Stimulated activated CD4-positive, alpha-beta T cell treated with anti-CD3 and anti-CD28 coated beads, Interleukin-15, amount 100 ng/mL, for 48 hours (primary cell): Measurements from ENCODE around the gene OR2A25.
"Not testable (repeated sequence)": the region's sequence is repeated elsewhere in the genome, so short reads cannot be mapped to it uniquely, and the experiment has no call there.

Experiments used
- DNase-seq, 2 donors: peaks; one replicate each; pipeline ENCODE4 v3.0.0-alpha.2; 2020; ENCODE audit warnings: low read depth in 2 of 2

The OR2A25 gene, protein sequence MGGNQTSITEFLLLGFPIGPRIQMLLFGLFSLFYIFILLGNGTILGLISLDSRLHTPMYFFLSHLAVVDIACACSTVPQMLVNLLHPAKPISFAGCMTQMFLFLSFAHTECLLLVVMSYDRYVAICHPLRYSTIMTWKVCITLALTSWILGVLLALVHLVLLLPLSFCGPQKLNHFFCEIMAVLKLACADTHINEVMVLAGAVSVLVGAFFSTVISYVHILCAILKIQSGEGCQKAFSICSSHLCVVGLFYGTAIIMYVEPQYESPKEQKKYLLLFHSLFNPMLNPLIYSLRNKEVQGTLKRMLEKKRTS

DNA sequence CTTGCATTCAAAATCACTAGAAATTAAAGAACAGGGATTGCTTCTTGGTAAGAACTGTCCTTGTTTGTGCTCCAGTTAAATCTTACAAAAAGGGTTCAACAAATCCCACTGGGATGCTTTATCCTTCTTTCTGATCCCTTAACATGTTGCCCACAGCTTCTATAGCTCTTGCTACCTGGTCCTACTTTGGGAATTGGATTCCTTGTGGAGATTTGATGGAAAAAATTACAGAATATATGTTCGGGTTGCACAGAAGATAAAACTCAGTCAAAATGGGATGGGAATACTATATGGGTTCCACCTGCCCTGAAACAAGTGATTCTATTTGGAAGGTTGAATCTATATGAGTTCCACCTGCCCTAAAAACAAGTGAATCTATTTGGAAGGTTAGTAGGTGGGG lies at the start of gene OR2A25:
OR2A25 (plus strand) TSS at position 301 of the 400 bp plus-strand sequence. CDS start 4,409 bp downstream, outside the sequence.
- DNase-seq = no peak

DNA sequence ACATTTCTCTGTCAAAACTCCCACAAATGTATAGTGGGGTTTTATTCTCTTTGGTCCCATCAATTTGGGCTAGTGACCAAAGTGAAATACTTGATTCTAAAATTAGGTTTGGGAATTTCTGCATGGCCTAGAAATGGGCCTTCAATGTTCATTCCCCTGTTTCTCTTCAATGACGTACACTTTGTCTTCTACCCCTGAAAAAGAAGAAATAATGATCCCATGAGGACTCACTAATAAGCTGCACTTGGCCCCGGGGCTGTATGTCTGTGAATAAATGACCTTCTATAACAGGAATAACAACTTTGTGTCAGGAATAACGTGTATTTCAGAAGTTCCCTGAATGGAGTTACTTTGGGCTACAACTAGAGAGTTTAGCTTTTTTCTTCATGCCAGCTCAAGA lies 49.3 kb upstream of the OR2A25 start:
- no peak for DNase-seq

DNA sequence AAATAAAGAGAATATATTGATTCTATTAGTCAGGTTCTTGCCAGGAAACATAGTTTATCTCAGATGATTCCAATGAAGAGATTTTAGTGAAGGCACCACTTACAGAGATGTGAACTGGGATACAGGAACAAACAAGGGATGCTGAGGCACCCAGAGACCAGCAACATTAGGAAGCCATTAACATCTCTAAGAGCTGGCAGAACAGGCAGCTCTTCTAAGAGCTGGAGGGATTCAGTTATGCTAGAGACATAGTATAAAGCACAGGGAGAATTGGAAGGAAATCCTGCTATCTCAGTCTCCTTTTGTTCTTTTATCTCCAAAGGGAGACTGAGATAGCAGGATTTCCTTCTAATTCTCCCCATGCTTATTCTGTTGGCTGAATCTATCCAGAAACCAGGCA lies 47.4 kb upstream of the OR2A25 start:
- DNase-seq = no peak

DNA sequence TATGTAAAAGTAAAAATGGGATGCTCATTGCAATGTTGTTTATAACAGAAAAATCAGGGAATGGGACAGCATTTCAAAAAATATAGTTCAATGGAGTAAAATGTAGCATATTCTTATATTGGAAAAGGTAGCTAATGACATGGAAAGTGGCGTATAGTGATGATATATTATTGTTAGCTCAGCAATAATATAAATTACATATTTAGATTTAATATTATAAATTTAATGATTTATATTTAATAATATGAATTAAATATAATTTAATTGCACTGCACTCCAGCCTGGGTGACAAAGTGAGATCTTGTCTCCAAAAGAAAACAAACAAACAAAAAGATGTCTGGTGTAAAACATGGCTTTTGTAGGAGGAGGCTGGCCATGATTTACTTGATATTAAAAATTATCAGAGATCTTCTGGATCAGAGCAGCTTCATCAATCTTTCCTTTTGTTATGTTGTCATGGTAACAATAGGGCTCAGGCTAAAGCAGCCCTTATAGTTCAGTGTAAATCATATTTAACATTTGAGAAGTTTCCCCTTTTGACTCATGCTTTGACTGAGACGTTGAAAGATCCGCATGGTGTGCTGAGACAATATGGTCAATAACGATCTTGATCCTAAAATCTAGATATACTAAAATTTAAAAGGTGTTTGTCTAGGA lies 46.3 kb upstream of the OR2A25 start:
- no peak for DNase-seq

DNA sequence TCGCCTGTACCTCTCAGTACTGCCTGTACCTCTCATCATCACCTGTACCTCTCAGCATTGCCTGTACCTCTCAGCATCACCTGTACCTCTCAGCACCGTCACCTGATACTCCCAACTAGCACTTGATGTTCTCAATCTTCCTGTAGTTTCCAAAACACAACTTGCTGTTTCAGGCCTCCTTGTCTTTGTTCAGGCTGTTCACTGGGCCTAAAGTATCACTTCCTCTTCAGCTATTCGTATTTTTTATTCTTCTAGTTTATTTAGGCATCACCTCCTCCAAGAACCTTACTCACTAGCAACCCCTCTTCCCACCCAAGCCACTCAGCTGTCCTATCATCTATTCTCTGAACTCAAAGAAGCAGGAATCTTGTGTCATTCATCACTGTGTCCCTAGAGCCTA lies 45.4 kb upstream of the OR2A25 start:
- DNase-seq = no peak

DNA sequence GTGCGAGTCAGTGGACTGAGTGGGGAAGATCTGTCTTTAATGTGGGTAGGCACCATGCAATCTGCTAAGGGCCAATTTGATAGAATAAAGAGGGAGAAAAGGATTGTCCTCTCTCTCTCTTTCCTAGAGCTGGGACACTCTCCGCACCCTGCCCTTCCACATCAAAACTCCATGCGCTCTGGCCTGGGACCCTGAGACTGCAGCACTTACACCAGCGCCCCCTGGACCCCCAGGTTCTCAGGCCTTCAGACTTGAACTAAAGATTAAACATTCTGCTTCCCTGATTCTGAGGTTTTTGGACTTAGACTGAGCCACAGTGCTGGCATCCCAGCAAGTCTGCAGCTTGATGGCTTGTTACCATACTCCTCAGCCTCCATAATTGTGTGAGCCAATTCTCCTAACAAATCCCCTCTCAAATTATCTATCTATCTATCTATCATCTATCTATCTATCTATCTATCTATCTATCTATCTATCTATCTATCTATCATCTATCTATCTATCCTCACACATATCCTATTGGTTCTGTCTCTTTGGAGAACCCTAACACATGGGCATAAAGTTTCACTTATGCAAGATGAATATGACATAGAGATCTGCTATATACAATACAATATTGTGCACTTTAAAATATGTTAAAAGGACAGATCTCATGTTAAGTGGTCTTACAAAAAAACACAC lies 43.3 kb upstream of the OR2A25 start:
- no peak for DNase-seq

DNA sequence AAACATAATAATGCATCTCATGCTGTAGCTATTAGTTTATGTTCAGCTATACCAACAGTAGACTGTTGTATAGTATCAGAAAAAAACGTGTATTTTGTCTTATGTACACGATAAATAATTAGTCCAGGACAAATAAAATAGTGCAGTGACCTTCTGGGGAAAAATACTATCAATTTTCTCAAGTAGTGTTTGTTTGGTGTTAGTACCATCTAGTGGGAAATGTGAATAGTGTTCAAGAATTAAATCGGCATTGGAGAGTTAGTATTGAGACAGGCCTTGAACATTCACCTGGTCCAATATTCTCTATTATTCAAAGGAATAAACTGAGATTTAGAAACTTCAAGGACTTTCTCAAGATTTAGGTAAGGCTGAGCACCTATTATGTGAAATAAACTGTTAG lies 42.5 kb upstream of the OR2A25 start:
- DNase-seq = no peak

DNA sequence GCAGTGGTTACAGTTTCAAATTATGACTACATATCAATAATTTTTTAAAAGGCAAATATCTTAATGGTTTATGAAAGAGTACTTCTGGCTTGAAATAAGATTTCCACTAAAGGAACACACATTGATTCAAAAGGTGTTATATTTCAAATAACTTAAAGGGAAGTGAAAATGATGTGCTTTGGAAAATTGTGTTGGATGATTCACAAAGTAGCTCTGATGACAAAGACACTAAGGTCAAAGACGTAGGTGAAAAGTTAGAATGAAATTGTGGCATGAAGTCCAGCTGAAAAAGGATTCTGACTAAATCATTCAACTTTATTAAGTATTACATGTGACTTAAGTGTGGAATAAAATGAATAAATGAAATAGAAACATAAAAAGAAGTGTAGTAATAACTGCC lies 41.6 kb upstream of the OR2A25 start:
- DNase-seq = no peak

DNA sequence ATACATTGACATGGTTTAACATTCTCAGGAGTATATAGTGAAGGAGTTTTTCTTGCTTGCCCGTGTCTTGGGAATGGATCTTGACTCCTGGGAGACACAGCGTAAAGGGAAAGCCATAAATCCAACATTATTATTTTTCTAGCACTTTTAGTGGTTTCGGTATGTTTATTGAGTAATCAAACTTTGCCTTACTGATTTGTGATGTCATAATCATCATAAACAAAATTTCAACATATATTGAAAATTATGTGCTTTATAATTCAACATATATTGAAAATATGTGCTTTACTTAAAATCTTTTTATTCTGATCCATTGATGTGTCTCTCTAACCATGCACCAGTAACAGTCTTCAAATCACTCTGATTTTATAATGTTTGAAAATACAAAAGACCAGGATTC lies 41.1 kb upstream of the OR2A25 start:
- DNase-seq = no peak

DNA sequence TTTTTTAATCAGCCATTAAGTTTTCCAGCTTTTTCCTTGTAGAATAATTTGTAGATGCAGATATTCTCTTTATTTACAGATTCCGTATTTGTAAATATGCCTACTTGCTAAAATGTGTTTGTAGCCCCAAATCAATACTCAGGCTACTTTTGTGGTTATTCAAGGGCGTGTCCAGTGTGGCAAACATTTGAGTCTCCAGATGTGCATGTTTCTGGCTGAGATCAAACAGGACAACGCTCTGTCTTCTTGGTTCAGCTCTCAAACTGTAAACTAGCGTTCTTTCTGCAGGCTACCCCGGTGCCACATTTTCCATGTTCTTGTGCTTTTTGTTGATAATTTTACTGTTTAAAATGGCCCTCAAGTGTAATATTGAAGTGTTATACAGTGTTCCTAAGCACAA lies 37.1 kb upstream of the OR2A25 start:
- DNase-seq = no peak

DNA sequence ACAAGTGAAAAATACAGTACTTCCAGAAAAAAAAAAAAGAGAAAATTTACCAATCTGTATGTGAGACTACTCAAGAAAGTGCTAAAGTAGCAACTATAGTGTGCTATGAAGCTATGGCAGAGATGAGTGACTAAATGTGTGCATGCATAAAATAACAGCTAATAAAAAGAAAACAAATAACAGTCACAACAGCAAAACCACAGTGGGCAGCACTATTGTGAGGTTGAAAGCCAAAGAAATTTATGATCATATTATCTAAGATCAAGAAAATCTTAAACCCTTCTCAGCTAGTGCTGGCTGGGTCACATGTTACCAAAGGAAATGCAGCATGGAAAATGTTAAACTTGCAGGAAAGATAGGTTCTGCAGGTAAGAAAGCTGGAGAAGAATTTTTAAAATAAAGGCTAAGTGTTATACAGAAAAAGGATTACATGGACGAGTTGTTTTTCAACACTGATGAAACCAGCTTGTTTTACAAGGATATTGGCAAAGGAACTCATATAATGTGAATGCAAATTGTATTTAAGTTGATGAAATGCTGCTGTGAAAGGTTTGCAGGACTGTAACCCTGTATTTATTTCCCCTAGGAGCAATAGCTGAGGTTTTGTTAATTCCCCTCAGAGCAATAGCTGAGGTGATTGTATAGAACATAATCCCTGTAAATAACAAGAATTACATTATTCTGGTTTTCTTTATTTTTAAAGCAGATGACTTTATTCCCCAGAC lies 36.5 kb upstream of the OR2A25 start:
- no peak for DNase-seq

DNA sequence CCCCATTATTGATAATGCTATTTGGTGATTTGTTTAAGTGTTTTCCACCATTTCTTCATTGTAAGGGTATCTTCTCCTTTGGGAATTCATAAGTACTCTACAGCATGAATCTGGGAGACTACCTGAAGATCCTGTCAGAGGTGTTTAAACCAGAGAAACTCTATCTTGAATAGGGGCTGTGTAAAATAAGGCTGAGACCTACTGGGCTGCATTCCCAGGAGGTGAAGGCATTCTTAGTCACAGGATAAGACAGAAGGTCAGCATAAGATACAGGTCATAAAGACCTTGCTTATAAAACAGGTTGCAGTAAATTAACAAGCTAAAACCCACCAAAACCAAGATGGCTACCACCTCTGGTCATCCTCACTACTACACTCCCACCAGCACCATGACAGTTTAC lies 34.2 kb upstream of the OR2A25 start:
- no peak for DNase-seq

DNA sequence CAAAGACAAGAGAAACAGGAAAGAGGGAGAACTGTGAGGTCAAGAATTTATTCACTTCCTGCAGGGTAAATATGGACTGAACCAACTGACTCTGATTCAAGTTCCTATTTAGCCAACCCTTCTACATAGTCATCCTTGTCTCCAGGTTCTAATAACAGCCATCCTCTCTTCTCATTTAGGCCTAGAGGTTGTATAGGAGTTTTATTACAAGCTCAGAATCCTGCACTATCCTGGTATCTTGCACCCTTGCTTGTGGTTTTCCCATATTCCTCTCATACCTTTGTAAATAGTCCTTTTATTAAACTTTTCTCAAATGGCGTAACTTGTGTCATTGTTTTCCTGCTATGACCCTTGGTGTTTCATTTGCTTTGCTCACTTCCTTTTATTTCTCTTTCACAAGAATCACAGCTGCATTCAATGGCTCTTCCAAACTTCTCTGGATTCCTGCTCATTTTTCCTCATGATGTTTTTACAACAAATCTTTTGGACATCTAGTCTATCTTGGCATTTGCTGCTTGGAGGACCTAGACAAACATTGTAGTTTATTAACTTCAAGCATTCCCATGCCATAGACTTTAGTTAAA lies 33.2 kb upstream of the OR2A25 start:
- DNase-seq = no peak

DNA sequence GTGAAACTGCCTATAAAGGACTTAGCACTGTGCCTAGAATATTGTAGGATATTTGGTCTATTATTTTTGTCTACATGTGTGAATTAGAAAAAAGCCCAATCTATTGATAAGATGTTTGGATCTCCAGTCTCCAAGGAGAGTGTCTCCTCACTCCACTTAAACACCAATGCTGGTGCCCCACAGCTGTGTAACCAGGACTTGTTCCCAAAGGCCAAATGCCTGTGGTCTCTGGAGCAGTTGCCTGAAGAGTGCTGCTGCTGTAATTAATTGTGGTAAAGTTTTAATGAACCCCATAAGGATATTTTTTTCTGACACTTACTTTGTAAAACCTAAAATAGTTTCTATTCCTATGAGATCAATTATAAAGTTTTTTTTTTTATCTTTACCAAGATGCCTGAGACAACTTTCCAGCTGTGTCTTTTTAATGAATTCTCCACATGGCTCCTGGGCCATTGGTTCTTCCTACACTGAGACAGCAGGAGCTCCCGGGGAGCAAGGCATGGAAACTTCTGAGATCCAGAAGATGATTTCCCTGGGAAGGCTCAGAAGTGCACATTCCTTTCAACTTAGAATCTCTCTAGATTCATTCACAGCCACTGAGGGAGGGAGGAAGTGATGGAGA lies 32.1 kb upstream of the OR2A25 start:
- no peak for DNase-seq

DNA sequence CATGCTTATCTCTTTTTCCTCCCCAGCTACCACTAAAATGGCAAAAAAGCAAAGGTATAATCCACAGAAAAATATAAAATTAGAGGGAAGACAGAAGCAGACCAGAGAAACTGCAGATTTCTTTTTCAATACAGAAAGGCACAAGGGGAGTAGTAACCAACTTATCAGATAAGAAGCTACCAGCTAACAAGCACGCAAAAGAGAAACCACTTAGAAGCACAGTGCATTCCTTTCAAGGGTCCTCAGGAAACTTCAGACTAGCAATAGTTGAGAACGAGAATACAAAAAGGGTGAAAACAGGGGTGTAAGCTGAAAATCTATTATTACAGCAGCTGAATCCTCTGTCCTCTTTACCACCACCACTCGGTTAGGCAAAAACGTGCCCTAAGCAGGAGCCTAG lies 30.7 kb upstream of the OR2A25 start:
- DNase-seq = no peak

DNA sequence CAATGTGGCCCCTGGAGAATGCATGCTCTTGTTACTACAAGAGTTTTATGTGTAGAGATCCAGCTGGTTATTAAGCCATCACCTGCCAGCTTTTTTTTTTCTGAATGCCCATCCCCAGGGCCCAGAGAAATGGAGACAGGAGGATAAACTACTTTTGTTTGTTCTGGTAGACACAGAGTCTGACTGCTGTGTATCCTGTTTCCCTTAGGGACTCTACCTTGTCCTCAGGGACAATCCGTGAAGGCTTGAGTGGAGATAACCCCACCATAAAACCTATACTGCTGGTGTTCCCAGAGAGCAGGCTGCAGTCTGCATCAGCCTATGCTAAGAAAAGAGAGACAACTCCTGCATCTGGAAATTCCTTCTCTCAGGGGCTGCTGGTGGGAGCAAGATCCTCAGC lies 21.0 kb upstream of the OR2A25 start, which contains the start of gene OR2A5:
OR2A5 (plus strand) TSS at position 301 of the 400 bp plus-strand sequence. CDS start 1,454 bp downstream, outside the sequence.
- DNase-seq = no peak

DNA sequence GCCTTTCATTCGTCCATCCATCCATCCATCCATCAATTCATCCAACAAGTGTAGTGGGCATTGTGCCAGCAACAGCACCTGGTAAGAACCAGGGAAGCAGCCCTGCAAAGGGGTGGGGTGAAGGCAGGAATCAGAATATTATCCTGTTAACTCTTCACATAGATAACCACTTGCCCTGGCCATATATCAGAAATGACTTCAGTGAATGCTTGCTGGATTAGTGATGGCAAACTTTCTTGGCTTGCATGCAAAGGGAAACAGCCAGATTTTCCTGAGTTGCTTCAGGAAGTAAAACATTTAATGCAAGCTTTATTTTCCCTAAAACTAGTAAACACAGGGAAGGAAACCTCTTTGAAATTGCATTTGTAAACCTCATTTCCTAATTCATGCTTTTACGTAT lies 20.1 kb upstream of the OR2A25 start:
- no peak for DNase-seq

DNA sequence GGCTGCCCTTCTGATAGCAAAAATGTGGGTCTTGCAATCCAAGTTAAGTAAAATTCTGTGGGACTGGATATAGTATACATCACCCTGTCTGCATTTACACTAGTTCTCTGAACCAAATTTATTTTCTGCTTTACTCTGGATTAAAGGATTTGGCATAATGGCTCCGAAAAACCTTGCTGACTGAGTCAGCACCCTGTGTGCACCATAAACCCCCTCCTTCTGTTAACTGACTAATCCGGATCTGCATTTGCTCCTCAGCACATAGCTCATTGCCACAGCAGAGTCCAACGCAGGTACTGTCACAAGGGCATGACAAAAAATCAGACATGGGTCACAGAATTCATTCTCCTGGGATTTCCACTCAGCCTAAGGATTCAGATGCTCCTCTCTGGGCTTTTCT lies 19.5 kb upstream of the OR2A25 start:
- DNase-seq = no peak

DNA sequence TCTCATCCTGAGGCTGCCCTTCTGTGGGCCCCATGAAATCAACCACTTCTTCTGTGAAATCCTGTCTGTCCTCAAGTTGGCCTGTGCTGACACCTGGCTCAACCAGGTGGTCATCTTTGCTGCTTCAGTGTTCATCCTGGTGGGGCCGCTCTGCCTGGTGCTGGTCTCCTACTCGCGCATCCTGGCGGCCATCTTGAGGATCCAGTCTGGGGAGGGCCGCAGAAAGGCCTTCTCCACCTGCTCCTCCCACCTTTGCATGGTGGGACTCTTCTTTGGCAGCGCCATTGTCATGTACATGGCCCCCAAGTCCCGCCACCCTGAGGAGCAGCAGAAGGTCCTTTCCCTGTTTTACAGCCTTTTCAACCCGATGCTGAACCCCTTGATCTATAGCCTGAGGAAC lies 18.7 kb upstream of the OR2A25 start:
- DNase-seq = not testable (repeated sequence)

DNA sequence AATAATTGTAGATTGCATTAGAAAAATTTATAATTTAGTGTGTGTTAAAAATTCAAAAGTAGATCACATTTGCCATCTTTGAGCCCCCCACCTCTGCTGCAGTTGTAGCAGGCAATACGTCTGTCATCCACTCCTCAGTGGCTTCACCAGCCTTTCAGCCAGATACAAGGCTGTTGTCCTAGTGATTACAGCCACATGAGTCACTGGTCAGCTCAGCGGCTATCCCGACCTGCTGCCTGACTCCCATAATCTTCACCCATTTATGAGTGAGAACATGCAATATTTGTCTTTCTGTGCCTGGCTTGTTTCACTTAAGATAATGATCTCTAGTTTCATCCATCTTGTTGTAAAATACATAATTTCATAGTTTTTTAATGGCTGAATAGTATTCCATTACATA lies 11.7 kb upstream of the OR2A25 start:
- no peak for DNase-seq

DNA sequence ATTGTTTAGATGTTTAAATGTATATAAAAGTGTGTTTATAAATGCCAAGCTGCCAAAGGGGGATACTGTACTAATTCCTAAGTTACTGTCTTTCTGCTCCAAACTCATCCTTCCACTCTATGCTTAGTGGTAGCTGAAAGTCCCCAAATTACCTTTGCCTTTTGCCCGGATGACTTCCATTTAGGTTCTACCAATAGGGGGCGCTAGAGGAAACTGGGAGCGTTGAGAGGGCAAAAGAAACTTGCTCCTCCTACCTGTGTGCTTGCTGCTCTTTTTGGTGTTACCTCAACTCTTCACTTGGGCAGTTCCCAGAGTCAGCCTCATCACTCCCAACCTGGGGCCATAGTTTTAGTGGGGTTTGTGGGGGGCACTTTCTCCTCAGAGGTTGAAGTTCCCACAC lies 5.9 kb upstream of the OR2A25 start:
- no peak for DNase-seq
